ENCODE data around the gene STPG4.

GRCh38 chr2:47048801-47049480 lies 106.2 kb downstream of the STPG4 start:
- TF ChIP-seq CTCF (IDR thresholded peaks at IDR 0.05 in 2 of 3, conservative IDR thresholded peaks at IDR 0.05 in 1 of 3; ENCODE audit: borderline replicate concordance in 1 of 3, insufficient read depth in 1 of 3, low read depth in 2 of 3, low read length in 2 of 3) (no peak; a peak in 1 of 6 replicates), REST (IDR thresholded peaks at IDR 0.05; ENCODE audit: low read depth) (no peak), ZFX (IDR thresholded peaks at IDR 0.05) (no peak), POLR2A (IDR thresholded peaks at IDR 0.05; ENCODE audit: borderline replicate concordance, extremely low read depth, insufficient read depth, insufficient read length) (no peak), EZH2phosphoT487 (IDR thresholded peaks at IDR 0.05; ENCODE audit: borderline replicate concordance) (no peak), POLR2AphosphoS5 (IDR thresholded peaks at IDR 0.05; ENCODE audit: low read depth, low read length) (no peak), YY1 (IDR thresholded peaks at IDR 0.05; ENCODE audit: extremely low read depth, insufficient replicate concordance, low read depth, low read length) (no peak), EZH2 (IDR thresholded peaks at IDR 0.05) (no peak)
